ENCODE results near the gene KCNAB2.
"Not testable (repeated sequence)": the region's sequence is repeated elsewhere in the genome, so short reads cannot be mapped to it uniquely, and the experiment has no call there.

KCNAB2 gene

DNA sequence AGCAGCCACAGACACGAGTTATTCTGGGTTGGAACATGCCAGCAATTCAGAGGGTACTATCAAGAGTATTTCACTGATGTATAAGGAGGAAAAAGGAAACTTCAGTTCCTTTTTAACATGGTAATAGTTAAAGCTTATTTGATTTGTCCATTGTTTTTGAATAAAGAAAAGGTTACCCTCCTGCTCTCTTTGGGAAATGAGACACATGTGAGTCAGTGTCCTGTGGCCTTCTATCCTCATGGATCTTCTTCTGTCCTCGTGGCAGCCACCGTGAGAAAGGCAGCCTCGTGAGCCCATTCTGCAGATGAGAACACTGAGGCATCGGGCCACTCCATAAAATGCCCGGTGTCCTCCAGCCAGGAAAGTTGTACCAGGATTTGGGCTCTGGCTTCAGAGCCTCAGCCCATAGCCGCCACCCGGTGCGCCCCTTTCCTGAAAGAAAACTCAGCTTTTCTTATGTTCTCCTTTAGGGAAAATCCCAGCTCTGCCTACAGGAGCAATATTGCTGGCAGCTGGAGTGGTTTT lies 24.8 kb downstream of the KCNAB2 start:
- no peak for TF ChIP-seq ZNF274 (IDR thresholded peaks at IDR 0.05; ENCODE audit: low read depth, low read length)
- TF ChIP-seq YY1 (IDR thresholded peaks at IDR 0.05; ENCODE audit: insufficient read depth, insufficient read length), result no peak
- TF ChIP-seq SUZ12 (IDR thresholded peaks at IDR 0.05; ENCODE audit: extremely low read depth, insufficient read depth, insufficient read length), result no peak
- no peaks in the 10 kb centered on the region for H3K36me3 ChIP-seq (ENCODE audit: insufficient read depth, insufficient read length, low read length)

DNA sequence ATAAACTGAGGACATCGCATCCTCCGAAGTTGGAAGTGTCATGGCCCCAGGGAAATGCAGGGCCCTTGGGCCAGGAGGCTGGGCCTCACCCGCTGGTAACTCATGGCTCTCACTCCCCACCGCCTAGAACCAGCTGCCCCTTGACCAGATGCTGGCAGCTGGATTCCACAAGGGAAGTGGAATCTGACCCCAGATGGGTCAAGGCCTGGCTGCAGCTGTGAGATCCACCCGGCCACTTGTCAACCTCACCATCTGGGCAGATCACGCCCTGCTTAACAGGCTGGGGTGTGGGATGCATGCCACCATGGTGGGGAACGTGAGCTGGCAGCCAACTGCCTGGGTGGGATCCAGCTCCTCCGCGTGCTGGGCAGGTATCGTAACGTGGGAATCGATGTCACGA lies 25.5 kb downstream of the KCNAB2 start:
- H3K36me3 ChIP-seq (ENCODE audit: insufficient read depth, insufficient read length, low read length), result no peaks in the 10 kb centered on the region
- TF ChIP-seq SUZ12 (IDR thresholded peaks at IDR 0.05; ENCODE audit: extremely low read depth, insufficient read depth, insufficient read length) (no peak), ZNF274 (IDR thresholded peaks at IDR 0.05; ENCODE audit: low read depth, low read length) (no peak), YY1 (IDR thresholded peaks at IDR 0.05; ENCODE audit: insufficient read depth, insufficient read length) (no peak)
- no peak overlapping the region for H3K9ac ChIP-seq (ENCODE audit: insufficient read length, low read depth)
- H3K9me3 ChIP-seq (ENCODE audit: insufficient read depth, low read length), result no peaks in the 10 kb centered on the region
- no peaks in the 10 kb centered on the region for H3K27me3 ChIP-seq (ENCODE audit: insufficient read depth, insufficient read length)
- DNase-seq (ENCODE audit: low read depth, low spot score), result no peak
- H3K4me3 ChIP-seq (ENCODE audit: insufficient read length, low read depth), result no peak overlapping the region
- no peaks in the 10 kb centered on the region for H3K4me1 ChIP-seq (ENCODE audit: insufficient read depth, insufficient read length)

More for the DNA sequence above, 24.8 kb downstream of the KCNAB2 start:
- Histone ChIP-seq H3K9ac (ENCODE audit: insufficient read length, low read depth) (no peak overlapping the region), H3K27me3 (ENCODE audit: insufficient read depth, insufficient read length) (no peaks in the 10 kb centered on the region), H3K4me1 (ENCODE audit: insufficient read depth, insufficient read length) (no peaks in the 10 kb centered on the region), H3K4me3 (ENCODE audit: insufficient read length, low read depth) (no peak overlapping the region), H3K9me3 (ENCODE audit: insufficient read depth, low read length) (no peaks in the 10 kb centered on the region)
- DNase-seq (ENCODE audit: low read depth, low spot score), result no peak

DNA sequence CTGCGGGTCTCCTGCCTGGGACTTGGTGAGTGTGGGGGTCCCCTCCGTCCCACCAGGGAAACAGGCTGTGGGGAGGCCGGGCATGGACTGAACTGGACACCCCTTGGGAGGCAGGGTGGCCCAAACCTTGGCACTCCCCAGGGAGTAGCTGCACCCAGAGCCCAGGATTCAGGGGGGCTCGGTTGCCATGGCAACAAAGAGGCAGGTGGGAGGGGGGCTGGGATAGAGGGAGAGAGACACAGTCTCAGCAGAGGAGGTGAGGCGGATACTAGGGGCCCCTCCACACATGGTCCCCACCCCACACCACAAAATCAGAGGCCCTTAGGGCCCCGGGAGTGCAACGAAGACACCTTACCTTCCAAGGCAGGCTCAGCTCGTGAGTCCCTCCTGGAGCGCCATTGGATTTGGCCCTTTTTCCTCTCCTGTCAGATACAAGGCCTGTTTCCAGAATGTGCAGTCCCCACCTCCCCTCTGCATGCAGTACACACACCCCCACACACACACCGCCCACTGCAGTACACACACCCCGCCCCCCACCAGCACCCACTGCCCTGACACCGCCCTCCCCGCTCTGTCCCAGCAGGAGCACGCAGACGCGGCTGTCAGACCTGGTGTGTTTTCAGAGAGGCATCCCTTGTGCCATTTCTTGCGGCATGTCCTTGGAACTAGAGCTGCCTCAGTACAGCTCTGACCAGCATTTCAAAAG lies 27.2 kb downstream of the KCNAB2 start:
- H3K27me3 ChIP-seq (ENCODE audit: insufficient read depth, insufficient read length), result no peaks in the 10 kb centered on the region
- no peak overlapping the region for H3K4me3 ChIP-seq (ENCODE audit: insufficient read length, low read depth)
- TF ChIP-seq SUZ12 (IDR thresholded peaks at IDR 0.05; ENCODE audit: extremely low read depth, insufficient read depth, insufficient read length) (no peak), ZNF274 (IDR thresholded peaks at IDR 0.05; ENCODE audit: low read depth, low read length) (no peak), YY1 (IDR thresholded peaks at IDR 0.05; ENCODE audit: insufficient read depth, insufficient read length) (no peak)
- no peaks in the 10 kb centered on the region for H3K36me3 ChIP-seq (ENCODE audit: insufficient read depth, insufficient read length, low read length)
- H3K9me3 ChIP-seq (ENCODE audit: insufficient read depth, low read length), result no peaks in the 10 kb centered on the region
- no peak for DNase-seq (ENCODE audit: low read depth, low spot score)
- H3K9ac ChIP-seq (ENCODE audit: insufficient read length, low read depth), result no peak overlapping the region
- no peaks in the 10 kb centered on the region for H3K4me1 ChIP-seq (ENCODE audit: insufficient read depth, insufficient read length)

DNA sequence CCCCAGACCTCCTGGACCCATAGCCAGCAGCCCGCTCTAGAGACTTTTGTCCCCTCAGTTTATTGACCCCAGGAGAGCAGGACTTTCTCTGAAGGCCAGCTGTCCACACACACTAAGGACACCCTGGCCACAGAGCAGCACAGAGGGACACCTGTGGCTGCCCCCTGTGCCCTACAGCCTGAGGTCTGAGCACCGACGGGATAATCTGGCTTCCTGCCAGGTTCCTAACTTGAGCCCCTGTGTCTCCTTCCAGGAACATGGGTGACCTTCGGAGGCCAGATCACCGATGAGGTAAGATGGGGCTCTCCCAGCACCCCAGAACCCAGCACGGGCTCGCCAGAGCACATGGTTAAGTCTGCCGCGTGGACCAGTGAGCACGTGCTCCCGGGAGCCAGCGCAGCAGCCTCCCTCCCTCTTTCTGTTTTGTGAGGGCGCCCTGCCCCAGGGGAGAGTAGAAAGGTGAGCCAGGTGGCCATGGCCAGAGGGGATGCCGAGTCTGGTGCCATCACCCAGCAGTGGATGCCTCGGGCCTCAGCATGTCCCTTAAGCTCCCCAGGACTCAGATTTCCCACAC lies 27.9 kb downstream of the KCNAB2 start:
- Histone ChIP-seq H3K36me3 (ENCODE audit: insufficient read depth, insufficient read length, low read length) (no peaks in the 10 kb centered on the region), H3K4me1 (ENCODE audit: insufficient read depth, insufficient read length) (no peaks in the 10 kb centered on the region), H3K9ac (ENCODE audit: insufficient read length, low read depth) (no peak overlapping the region), H3K4me3 (ENCODE audit: insufficient read length, low read depth) (no peak overlapping the region), H3K9me3 (ENCODE audit: insufficient read depth, low read length) (no peaks in the 10 kb centered on the region), H3K27me3 (ENCODE audit: insufficient read depth, insufficient read length) (no peaks in the 10 kb centered on the region)
- no peak for TF ChIP-seq SUZ12 (IDR thresholded peaks at IDR 0.05; ENCODE audit: extremely low read depth, insufficient read depth, insufficient read length)
- no peak for TF ChIP-seq ZNF274 (IDR thresholded peaks at IDR 0.05; ENCODE audit: low read depth, low read length)
- no peak for TF ChIP-seq YY1 (IDR thresholded peaks at IDR 0.05; ENCODE audit: insufficient read depth, insufficient read length)
- DNase-seq (ENCODE audit: low read depth, low spot score), result no peak

DNA sequence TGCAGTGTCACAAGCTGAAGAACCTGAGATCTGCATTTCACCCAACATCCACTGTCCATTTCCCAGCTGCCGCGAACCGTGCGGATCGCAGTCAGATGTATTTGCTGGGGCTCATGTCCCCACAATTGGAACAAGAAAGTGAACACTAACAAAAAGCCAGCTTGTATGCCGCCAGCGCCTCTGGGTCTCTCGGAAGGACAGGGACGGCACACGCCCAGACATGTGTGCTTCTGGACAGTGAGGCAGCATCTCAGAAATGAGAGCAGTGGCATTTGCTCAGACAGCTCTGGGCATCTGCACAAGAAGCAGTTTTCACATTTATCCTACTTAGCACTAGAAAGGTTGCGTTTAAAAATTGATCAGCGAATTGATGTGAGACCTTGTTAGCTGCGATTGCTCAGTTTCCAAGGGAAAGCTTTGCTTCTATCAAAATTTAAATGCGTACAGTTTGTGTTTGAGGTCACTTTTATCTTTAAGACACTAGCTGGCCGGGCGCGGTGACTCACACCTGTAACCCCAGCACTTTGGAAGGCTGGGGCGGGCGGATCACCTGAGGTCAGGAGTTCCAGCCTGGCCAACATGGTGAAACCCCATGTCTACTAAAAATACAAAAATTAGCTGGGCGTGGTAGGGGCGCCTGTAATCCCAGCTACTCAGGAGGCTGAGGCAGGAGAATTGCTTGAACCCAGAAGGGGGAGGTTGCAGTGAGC lies 28.7 kb downstream of the KCNAB2 start:
- H3K36me3 ChIP-seq (ENCODE audit: insufficient read depth, insufficient read length, low read length), result no peaks in the 10 kb centered on the region
- no peak overlapping the region for H3K9ac ChIP-seq (ENCODE audit: insufficient read length, low read depth)
- H3K27me3 ChIP-seq (ENCODE audit: insufficient read depth, insufficient read length), result no peaks in the 10 kb centered on the region
- H3K4me1 ChIP-seq (ENCODE audit: insufficient read depth, insufficient read length), result no peaks in the 10 kb centered on the region
- no peak for TF ChIP-seq ZNF274 (IDR thresholded peaks at IDR 0.05; ENCODE audit: low read depth, low read length)
- TF ChIP-seq SUZ12 (IDR thresholded peaks at IDR 0.05; ENCODE audit: extremely low read depth, insufficient read depth, insufficient read length), result no peak
- TF ChIP-seq YY1 (IDR thresholded peaks at IDR 0.05; ENCODE audit: insufficient read depth, insufficient read length), result no peak
- no peak for DNase-seq (ENCODE audit: low read depth, low spot score)
- no peaks in the 10 kb centered on the region for H3K9me3 ChIP-seq (ENCODE audit: insufficient read depth, low read length)
- no peak overlapping the region for H3K4me3 ChIP-seq (ENCODE audit: insufficient read length, low read depth)

DNA sequence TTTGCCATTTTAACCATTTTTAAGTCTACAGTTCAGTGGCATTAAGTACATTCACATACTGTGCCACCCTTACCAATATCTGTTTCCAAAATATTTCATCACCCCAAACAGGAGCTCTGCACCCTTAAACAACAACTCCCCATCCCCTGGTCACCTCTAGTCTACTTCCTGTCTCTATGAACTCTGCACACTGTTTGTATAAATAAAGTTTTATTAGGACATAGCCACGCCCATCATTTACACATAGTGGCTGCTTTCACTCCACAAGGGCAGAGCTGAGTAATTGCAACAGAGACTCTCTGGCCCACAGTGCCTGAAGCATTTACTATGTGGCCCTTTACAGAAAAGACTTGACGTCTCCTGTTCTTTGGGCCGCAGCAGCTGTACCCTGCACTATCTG lies 30.1 kb downstream of the KCNAB2 start:
- Histone ChIP-seq H3K9ac (ENCODE audit: insufficient read length, low read depth) (no peak overlapping the region), H3K4me1 (ENCODE audit: insufficient read depth, insufficient read length) (no peaks in the 10 kb centered on the region), H3K9me3 (ENCODE audit: insufficient read depth, low read length) (no peaks in the 10 kb centered on the region), H3K4me3 (ENCODE audit: insufficient read length, low read depth) (no peak overlapping the region), H3K36me3 (ENCODE audit: insufficient read depth, insufficient read length, low read length) (no peaks in the 10 kb centered on the region), H3K27me3 (ENCODE audit: insufficient read depth, insufficient read length) (no peaks in the 10 kb centered on the region)
- TF ChIP-seq YY1 (IDR thresholded peaks at IDR 0.05; ENCODE audit: insufficient read depth, insufficient read length), result no peak
- TF ChIP-seq ZNF274 (IDR thresholded peaks at IDR 0.05; ENCODE audit: low read depth, low read length), result no peak
- TF ChIP-seq SUZ12 (IDR thresholded peaks at IDR 0.05; ENCODE audit: extremely low read depth, insufficient read depth, insufficient read length), result no peak
- DNase-seq (ENCODE audit: low read depth, low spot score), result no peak

DNA sequence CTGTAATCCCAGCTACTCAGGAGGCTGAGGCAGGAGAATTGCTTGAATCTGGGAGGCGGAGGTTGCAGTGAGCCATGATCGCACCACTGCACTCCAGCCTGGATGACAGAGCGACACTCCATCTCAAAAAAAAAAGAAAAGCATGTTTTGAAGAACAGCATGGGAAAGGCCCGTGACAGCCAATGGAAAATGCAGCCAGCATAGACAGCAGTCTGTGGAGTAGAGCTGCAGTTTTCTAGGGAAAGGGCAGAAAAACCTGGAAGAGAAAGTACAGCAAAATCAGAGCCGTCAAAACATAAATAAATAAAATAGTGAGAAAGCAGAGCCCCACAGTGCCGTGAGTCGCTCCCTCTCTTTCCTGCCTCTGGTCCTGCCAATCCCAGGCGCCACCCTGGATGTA lies 31.4 kb downstream of the KCNAB2 start:
- DNase-seq (ENCODE audit: low read depth, low spot score); H3K4me1 ChIP-seq (ENCODE audit: insufficient read depth, insufficient read length); H3K9me3 ChIP-seq (ENCODE audit: insufficient read depth, low read length); H3K4me3 ChIP-seq (ENCODE audit: insufficient read length, low read depth); H3K9ac ChIP-seq (ENCODE audit: insufficient read length, low read depth); H3K36me3 ChIP-seq (ENCODE audit: insufficient read depth, insufficient read length, low read length); H3K27me3 ChIP-seq (ENCODE audit: insufficient read depth, insufficient read length): not testable (repeated sequence)
